Endometrium (tissue), 2 donors: ENCODE measurements around the gene PCDHGA3.
"Not testable (repeated sequence)": the region's sequence is repeated elsewhere in the genome, so short reads cannot be mapped to it uniquely, and the experiment has no call there.

Source experiments
- FAIRE-seq: peaks from 2 replicates; lab custom pipeline; 2012; peaks lifted over from hg19 to GRCh38; lab: Jason Lieb, UNC
- donor health status: control.
- donor health status: control.

The PCDHGA3 gene

GRCh38 chr5:141349917-141350619 is 6.4 kb downstream of the PCDHGA3 start, which contains the start of gene PCDHGB1:
Gene PCDHGB1 (plus strand): TSS chr5:141350099. CDS start chr5:141350261, 162 bp downstream.
- no peak for FAIRE-seq

DNA sequence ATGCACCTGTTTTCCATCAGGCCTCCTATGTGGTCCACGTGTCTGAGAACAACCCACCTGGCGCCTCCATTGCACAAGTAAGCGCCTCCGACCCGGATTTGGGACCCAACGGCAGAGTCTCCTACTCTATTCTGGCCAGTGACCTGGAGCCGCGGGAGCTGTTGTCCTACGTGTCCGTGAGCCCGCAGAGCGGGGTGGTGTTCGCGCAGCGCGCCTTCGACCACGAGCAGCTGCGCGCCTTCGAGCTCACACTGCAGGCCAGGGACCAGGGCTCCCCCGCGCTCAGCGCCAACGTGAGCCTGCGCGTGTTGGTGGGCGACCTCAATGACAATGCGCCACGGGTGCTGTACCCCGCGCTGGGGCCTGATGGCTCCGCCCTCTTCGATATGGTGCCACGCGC is 8.0 kb downstream of the PCDHGA3 start:
- FAIRE-seq: no peak

- no peak for FAIRE-seq
These were observed 11.4 kb downstream of the PCDHGA3 start, which contains the start of gene PCDHGA4 for GRCh38 chr5:141354900-141355469. Gene PCDHGA4 (plus strand): TSS chr5:141355021. CDS start chr5:141355108, 87 bp downstream.

- FAIRE-seq: no peak
These were observed 12.0 kb downstream of the PCDHGA3 start for GRCh38 chr5:141355641-141356040.

DNA sequence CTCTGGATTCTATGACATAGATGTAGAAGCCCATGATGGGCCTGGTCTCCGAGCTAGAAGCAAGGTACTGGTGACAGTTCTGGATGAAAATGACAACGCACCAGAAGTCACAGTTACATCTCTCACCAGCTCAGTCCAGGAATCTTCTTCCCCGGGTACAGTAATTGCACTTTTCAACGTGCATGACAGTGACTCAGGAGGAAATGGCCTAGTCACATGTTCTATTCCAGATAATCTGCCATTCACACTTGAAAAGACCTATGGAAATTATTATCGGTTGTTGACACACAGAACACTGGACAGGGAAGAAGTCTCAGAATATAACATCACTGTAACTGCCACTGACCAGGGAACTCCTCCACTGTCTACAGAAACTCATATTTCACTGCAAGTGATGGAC is 12.5 kb downstream of the PCDHGA3 start:
- no peak for FAIRE-seq

- no peak for FAIRE-seq
These were observed 13.3 kb downstream of the PCDHGA3 start for GRCh38 chr5:141356950-141357349.

- no peak for FAIRE-seq
These were observed 16.3 kb downstream of the PCDHGA3 start, which contains the start of gene PCDHGB2 for GRCh38 chr5:141359790-141360426. Gene PCDHGB2 (plus strand): TSS chr5:141359994. CDS start chr5:141360136, 142 bp downstream.

DNA sequence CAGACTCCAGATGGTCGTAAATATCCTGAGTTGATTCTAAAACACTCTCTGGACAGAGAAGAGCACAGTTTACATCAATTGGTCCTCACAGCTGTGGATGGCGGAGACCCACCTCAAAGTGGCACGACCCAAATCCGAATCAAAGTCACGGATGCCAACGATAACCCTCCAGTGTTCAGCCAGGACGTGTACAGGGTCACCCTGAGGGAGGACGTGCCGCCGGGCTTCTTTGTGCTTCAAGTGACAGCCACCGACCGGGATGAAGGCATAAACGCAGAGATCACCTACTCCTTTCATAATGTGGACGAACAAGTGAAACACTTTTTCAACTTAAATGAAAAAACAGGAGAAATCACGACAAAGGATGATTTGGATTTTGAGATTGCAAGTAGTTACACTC is 17.1 kb downstream of the PCDHGA3 start:
- no peak for FAIRE-seq

DNA sequence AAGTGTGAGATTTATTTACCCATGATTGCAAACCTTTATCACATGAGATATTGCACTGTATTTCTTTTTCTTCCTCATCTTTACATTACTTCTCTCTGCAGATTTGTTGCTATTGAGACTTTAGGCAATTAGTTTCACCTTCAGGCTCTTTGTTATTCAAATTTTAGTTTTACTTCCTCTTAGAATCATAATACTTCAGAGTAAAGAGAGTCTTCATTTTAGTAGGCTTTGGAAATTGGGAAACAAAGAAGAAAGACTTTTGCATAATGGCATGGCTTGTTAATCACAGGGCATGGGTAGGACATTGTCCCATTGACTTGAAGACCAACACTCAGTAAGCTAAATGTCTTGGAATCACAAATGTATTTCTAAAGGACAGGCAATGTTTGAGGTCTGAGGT is 19.1 kb downstream of the PCDHGA3 start:
- no peak for FAIRE-seq

GRCh38 chr5:141363952-141364660 is 20.5 kb downstream of the PCDHGA3 start, which contains the start of gene PCDHGA5:
Gene PCDHGA5 (plus strand): TSS chr5:141364162. CDS start chr5:141364331, 169 bp downstream.
- FAIRE-seq: no peak

DNA sequence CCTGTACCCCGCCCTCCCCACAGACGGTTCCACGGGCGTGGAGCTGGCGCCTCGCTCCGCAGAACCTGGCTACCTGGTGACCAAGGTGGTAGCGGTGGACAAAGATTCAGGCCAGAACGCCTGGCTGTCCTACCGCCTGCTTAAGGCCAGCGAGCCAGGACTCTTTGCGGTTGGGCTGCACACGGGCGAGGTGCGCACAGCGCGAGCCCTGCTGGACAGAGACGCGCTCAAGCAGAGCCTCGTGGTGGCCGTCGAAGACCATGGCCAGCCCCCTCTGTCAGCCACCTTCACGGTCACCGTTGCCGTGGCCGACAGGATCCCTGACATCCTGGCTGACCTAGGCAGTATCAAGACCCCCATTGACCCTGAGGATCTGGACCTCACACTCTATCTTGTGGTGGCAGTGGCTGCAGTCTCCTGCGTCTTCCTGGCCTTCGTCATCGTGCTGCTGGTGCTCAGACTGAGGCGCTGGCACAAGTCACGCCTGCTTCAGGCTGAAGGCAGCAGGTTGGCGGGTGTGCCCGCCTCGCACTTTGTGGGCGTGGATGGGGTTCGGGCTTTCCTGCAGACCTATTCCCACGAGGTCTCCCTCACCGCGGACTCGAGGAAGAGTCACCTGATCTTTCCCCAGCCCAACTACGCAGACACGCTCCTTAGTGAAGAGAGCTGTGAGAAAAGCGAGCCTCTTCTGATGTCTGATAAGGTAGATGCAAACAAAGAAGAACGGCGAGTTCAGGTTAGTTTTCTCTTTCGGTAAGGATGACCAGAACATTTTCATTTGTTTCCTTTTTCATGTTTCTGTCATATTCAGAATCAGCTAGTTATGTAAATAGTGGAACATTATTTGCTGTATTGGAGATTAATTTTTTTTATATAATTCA is 22.6 kb downstream of the PCDHGA3 start:
- no peak for FAIRE-seq

- FAIRE-seq: no peak
These were observed 26.6 kb downstream of the PCDHGA3 start, which contains the start of gene PCDHGB3 for GRCh38 chr5:141369994-141370848. Gene PCDHGB3 (plus strand): TSS chr5:141370242. CDS start chr5:141370395, 153 bp downstream.

- FAIRE-seq: no peak
These were observed 28.2 kb downstream of the PCDHGA3 start for GRCh38 chr5:141371572-141372475.

- no peak for FAIRE-seq
These were observed 30.2 kb downstream of the PCDHGA3 start, which contains the start of gene PCDHGA6 for GRCh38 chr5:141373673-141374317. Gene PCDHGA6 (plus strand): TSS chr5:141373891. CDS start chr5:141374084, 193 bp downstream.

GRCh38 chr5:141374627-141375026 is 31.0 kb downstream of the PCDHGA3 start:
- FAIRE-seq: no peak

DNA sequence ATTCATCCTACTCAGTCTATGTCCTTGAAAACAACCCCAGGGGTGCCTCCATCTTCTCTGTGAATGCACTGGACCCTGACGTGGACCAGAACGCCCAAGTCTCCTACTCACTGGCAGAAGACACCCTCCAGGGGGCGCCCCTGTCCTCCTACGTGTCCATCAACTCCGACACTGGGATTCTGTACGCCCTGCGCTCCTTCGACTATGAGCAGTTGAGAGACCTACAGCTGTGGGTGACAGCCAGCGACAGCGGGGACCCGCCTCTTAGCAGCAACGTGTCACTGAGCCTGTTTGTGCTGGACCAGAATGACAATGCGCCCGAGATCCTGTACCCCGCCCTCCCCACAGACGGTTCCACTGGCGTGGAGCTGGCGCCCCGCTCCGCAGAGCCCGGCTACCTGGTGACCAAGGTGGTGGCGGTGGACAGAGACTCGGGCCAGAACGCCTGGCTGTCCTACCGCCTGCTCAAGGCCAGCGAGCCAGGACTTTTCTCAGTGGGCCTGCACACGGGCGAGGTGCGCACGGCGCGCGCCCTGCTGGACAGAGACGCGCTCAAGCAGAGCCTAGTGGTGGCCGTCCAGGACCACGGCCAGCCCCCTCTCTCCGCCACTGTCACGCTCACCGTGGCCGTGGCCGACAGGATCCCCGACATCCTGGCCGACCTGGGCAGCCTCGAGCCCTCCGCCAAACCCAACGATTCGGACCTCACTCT is 32.0 kb downstream of the PCDHGA3 start:
- FAIRE-seq: not testable (repeated sequence)

- no peak for FAIRE-seq
These were observed 39.1 kb downstream of the PCDHGA3 start, which contains the start of gene PCDHGA7 for GRCh38 chr5:141382469-141383294. Gene PCDHGA7 (plus strand): TSS chr5:141382742. CDS start chr5:141382900, 158 bp downstream.
